Peyer's patch (tissue), 4 donors: ENCODE results near the gene BMP2K.

Experiments used
- CTCF ChIP-seq, 6 experiments: fragments of 450-650 bp in 4 of 6; fragments of 200-600 bp in 2 of 6; sonication (generic) in 1 of 6; IDR thresholded peaks; one replicate each; pipeline ENCODE4 v1.5.1; 2017 to 2019; ENCODE audit warnings: antibody characterized with exemption in 6 of 6, mild to moderate bottlenecking in 3 of 6, moderate library complexity in 1 of 6
- POLR2A ChIP-seq, 2 donors: fragments of 450-650 bp; IDR thresholded peaks; one replicate each; pipeline ENCODE4 v1.5.1; 2017; ENCODE audit warnings: antibody characterized with exemption in 2 of 2, mild to moderate bottlenecking in 2 of 2, moderate library complexity in 2 of 2

- TF ChIP-seq CTCF (IDR thresholded peaks at IDR 0.05) = no peak
- no peak for TF ChIP-seq POLR2A (IDR thresholded peaks at IDR 0.05)
Measured at GRCh38 chr4:78756776-78757175, 19.4 kb upstream of the BMP2K start.
